Activated T-cell treated with anti-CD3 and anti-CD28 coated beads for 24 hours (primary cell): ENCODE data around the gene MTSS2.

Experiments
- DNase-seq: peaks from one replicate; pipeline ENCODE4 v3.0.0-alpha.2; 2020; ENCODE audit warnings: low read depth

Gene MTSS2

GRCh38 chr16:70670175-70670574 lies 15.7 kb downstream of the MTSS2 start:
- DNase-seq = no peak

GRCh38 chr16:70665806-70666735 lies 19.8 kb downstream of the MTSS2 start:
- DNase-seq = no peak

GRCh38 chr16:70665113-70665694 lies 20.6 kb downstream of the MTSS2 start:
- no peak for DNase-seq

GRCh38 chr16:70664325-70665112 lies 21.3 kb downstream of the MTSS2 start:
- DNase-seq = no peak

- no peak for DNase-seq
Observed at GRCh38 chr16:70663524-70664324, 22.1 kb downstream of the MTSS2 start.

DNA sequence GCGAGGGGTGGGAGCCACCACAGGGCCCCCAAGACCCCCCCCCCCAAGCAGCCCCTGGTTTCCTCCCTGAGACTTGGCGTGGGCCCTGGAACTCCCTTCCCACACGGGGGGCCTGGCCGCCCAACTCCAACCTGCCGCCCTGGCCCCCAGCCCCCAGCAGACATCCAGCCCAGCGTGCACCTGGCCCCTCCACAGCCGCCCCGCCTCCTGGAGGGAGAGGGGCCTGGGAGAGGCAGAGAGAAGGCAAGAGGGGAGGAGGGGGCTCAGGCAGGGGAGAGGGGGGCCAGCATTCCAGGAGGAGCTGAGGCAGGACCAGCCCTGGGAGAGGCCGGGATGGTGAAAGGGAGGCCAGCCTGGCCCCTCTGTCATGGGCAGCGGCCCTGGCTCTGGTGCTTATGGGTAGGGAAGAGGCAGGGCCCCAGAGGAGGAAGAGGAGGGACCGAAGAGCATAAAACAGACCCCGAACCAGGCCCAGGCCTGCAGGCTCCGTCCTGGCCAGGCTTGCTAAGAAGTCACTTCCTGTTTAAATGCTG lies 22.8 kb downstream of the MTSS2 start:
- no peak for DNase-seq

GRCh38 chr16:70661918-70662641 lies 23.8 kb downstream of the MTSS2 start:
- no peak for DNase-seq

DNA sequence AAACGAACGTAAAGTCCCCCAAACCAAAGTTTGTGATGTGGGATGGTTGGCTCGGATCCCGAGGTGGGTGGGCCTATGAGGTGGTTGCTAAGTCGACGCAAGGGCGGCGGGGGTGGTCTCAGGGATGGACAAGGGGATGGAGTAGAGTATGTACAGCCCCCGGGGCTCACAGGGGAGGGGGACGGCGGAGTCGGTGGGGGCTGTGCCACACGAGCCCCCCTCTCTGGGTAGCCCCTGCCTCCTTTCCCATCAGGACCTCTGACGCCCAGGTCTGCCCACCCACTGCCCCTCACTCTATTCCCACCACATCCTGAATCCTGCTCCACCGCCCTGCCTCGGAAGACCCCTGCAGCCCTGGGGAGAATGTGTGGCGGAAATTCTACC lies 24.3 kb downstream of the MTSS2 start:
- DNase-seq = no peak

GRCh38 chr16:70660672-70661350 lies 25.0 kb downstream of the MTSS2 start:
- DNase-seq = no peak

DNA sequence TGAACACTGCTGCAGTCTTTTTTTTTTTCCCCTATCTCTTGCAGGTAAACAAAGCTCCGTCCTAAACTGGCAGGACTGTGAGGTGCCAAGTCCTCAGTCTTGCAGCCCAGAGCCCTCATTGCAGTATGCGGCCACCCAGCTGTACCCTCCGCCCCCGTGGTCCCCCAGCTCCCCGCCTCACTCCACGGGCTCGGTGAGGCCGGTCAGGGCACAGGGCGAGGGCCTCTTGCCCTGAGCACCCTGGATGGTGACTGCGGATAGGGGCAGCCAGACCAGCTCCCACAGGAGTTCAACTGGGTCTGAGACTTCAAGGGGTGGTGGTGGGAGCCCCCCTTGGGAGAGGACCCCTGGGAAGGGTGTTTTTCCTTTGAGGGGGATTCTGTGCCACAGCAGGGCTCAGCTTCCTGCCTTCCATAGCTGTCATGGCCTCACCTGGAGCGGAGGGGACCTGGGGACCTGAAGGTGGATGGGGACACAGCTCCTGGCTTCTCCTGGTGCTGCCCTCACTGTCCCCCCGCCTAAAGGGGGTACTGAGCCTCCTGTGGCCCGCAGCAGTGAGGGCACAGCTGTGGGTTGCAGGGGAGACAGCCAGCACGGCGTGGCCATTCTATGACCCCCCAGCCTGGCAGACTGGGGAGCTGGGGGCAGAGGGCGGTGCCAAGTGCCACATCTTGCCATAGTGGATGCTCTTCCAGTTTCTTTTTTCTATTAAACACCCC lies 25.7 kb downstream of the MTSS2 start:
- DNase-seq = no peak

DNA sequence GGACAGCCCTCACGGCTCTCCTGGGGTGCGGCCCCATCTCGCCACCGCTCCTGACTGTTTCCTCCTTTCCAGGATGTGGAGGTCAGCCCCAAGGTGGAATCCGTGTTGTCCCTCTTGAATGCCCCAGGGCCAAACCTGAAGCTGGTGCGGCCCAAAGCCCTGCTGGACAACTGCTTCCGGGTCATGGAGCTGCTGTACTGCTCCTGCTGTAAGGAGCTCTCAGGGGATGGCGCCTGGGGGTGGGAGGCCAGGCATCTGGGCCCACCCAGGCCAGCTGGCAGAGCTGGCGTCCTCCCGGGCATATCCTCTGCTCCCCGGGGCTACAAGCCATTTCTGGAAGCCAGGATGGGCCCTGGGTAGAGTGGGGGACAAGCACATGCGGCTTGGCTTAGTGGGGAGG lies 26.3 kb downstream of the MTSS2 start:
- DNase-seq = no peak

GRCh38 chr16:70658921-70659320 lies 26.9 kb downstream of the MTSS2 start:
- DNase-seq = no peak

GRCh38 chr16:70657956-70658355 lies 27.9 kb downstream of the MTSS2 start:
- DNase-seq = no peak

DNA sequence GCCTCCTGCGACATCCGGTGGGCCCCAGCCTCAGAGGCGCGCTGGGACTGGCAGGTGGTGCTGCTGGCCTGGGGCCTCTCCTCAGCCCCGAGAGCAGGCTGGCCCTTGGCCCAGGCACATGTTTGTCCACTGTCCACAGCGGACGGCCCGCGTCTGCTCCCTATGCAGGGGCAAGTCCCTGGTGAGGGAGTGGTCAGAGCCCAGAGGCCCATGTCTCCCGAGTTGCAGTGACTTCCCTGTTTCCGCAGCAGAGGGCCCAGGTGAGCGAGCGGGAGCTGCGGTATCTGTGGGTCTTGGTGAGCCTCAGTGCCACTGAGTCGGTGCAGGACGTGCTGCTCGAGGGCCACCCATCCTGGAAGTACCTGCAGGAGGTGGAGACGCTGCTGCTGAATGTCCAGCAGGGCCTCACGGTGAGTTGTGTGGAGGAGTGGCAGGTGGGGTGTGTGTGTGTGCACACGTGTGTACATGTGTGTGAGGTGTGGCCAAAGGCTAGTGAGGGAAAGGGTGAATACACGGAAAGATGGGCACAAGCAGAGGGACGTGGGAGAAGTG lies 29.1 kb downstream of the MTSS2 start:
- DNase-seq = no peak

DNA sequence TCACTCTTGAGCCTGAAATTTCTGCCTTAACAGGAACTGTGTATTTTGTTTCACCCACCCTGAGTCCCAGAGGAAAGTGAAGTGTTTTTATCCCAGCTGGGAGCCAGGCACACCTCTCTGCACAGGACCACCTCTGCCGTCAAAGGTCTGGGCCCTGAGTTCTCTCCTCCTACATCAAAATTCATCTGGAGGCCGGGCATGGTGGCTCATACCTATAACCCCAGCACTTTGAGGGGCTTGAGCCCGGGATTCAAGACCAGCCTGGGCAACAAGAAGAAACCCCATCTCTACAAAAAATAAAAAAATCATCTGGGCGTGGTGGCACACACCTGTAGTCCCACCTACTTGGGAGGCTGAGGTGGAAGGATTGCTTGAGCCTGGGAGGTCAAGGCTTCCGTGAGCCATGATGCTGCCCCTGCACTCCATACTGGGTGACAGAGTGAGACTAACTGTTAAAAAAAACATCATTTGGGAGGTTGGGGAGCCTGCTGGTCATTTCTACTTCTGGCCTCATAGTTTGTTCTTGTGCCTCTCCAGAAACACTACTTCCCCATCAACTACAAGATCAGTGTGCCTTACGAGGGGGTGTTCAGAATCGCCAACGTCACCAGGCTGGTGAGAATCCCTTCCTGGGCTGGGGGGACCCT lies 29.7 kb downstream of the MTSS2 start:
- DNase-seq = no peak

DNA sequence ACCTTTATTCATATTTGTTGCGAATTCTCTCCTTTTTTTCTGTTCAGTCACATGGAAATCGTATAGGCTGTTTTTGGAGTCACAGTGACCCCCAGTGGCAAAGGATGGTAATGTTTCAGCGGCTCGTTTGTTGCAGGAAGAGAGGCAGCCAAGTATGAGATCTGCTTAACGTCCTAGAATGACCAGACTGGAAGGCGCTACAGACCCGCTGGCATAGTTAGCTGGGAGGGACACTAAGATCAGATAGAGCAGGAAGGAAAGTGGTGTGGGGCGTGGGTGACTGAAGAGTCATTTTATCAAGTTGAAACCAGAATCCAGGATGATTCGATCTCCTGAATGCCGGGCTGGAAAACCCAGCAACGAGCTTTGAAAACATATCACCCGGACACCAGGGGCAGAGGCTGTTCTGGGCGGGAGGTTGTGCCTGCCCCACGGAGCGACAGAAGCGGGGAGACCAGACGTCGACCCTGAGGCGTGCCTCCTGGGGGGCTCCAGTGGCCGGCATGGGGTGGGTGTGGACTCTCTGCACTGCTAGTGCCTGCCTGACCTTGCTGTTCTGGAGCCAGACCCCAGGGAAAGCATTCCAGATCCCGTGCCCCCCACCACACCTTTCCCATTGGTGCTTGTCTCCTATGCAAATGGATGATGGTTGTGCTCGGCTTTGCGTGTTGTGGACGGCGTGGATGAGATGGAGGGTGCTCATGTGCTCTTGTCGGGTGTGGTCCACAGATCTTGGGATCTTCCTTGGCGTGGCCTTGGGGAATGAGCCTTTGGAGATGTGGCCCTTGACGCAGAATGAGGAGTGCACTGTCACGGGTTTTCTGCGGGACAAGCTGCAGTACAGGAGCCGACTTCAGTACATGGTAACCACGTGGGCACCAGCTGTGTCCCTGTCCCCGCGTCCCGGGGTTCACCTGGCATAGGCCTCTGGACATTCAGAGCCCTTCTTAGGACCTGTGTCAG lies 31.8 kb downstream of the MTSS2 start:
- peak; percentile 77 for DNase-seq

- no peak for DNase-seq
Observed at GRCh38 chr16:70653406-70653805, 32.4 kb downstream of the MTSS2 start.

DNA sequence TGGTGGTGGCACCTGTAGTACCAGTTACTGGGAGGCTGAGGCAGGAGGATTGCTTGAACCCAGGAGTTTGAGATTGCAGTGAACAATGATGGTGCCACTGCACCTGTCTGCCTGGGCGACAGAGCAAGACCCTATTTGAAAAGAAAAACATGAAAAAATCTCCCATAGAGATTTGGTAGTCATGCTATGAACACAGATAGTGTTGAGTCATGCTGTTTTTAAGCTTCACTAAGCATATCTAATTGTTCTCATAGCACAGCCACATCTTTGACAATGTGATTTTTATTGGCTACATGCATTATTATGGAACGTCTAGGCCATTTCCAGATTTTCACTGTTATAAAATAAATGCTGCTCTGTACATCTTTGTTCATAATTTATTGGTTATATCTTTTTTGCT lies 33.5 kb downstream of the MTSS2 start:
- no peak for DNase-seq
